Measurements from ENCODE around the gene COA8.
"Not testable (repeated sequence)": the region's sequence is repeated elsewhere in the genome, so short reads cannot be mapped to it uniquely, and the experiment has no call there.

Gene COA8

GRCh38 chr14:103576371-103577024, 13.7 kb downstream of the COA8 start:
- peak; percentile 85 for DNase-seq

GRCh38 chr14:103578401-103579075, 15.8 kb downstream of the COA8 start:
- DNase-seq, result no peak

- DNase-seq, result no peak
Measured at GRCh38 chr14:103581206-103581605, 18.4 kb downstream of the COA8 start.

- no peak for DNase-seq
Measured at GRCh38 chr14:103581954-103582703, 19.4 kb downstream of the COA8 start.

- no peak for DNase-seq
Measured at GRCh38 chr14:103584326-103584915, 21.7 kb downstream of the COA8 start.

- no peak for DNase-seq
Measured at GRCh38 chr14:103593577-103593976, 30.8 kb downstream of the COA8 start.

- peak; percentile 45 for DNase-seq
Measured at GRCh38 chr14:103594265-103594664, 31.5 kb downstream of the COA8 start.

GRCh38 chr14:103597623-103598377, 35.0 kb downstream of the COA8 start:
- no peak for DNase-seq

GRCh38 chr14:103600503-103600902, 37.7 kb downstream of the COA8 start:
- DNase-seq, result no peak

- no peak for DNase-seq
Measured at GRCh38 chr14:103604620-103605019, 41.9 kb downstream of the COA8 start.

GRCh38 chr14:103606963-103607668, 44.4 kb downstream of the COA8 start:
- DNase-seq, result peak; percentile 67

- DNase-seq, result no peak
Measured at GRCh38 chr14:103607822-103608221, 45.1 kb downstream of the COA8 start.

GRCh38 chr14:103609081-103609480, 46.3 kb downstream of the COA8 start:
- DNase-seq, result not testable (repeated sequence)

GRCh38 chr14:103611215-103611614, 48.5 kb downstream of the COA8 start:
- DNase-seq, result no peak

- no peak for DNase-seq
Measured at GRCh38 chr14:103613517-103613916, 50.8 kb downstream of the COA8 start.

- DNase-seq, result peak; percentile 13
Measured at GRCh38 chr14:103616635-103617300, 54.0 kb downstream of the COA8 start.

- DNase-seq, result no peak
Measured at GRCh38 chr14:103619057-103619456, 56.3 kb downstream of the COA8 start.

- no peak for DNase-seq
Measured at GRCh38 chr14:103621860-103622259, 59.1 kb downstream of the COA8 start.

- DNase-seq, result no peak
Measured at GRCh38 chr14:103623308-103623707, 60.5 kb downstream of the COA8 start.

GRCh38 chr14:103623883-103624482, 61.2 kb downstream of the COA8 start:
- DNase-seq, result no peak

GRCh38 chr14:103624860-103625259, 62.1 kb downstream of the COA8 start:
- DNase-seq, result no peak

All from NCI-H2227 treated with DMSO at 0.1 percent for 48 hours (cell line).